ENCODE measurements around the gene GGTA1.

The GGTA1 gene

DNA sequence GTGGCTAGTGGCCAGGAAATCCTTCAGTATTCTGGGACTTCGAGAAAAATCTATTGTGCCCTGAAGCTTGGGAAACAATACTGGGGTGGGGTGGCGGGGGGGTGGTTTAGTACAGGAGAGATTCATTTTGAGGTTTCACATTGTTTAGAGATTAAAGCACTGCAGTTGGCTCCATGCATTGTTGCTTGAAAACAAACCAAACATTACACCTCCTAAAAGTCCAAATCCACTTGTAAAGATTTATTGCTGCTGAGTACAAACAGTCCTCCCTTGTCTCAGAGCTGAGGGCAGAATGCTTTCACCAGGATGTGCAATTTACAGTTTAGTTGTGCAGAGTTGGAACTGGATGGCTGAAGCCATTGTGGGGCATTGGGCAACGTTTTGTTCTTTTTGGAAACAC, 49.4 kb downstream of the GGTA1 start:
- no peaks in the 10 kb centered on the region for H3K9me3 ChIP-seq (ENCODE audit: insufficient read depth, low read depth, low read length)
- H3K9me2 ChIP-seq (replicated peaks; ENCODE audit: low read depth, low read length) = no peaks in the 10 kb centered on the region
- H3K4me3 ChIP-seq (ENCODE audit: low read length, poor library complexity, severe bottlenecking) = no peak overlapping the region
- H2AFZ ChIP-seq (ENCODE audit: low read length) = no peak overlapping the region
- H3K4me1 ChIP-seq (ENCODE audit: insufficient read depth, low read length, poor library complexity, severe bottlenecking) = peaks cover 46% of the 10 kb centered on the region
- H3K9ac ChIP-seq (ENCODE audit: low read depth, low read length, poor library complexity, severe bottlenecking) = no peak overlapping the region
- H3K27me3 ChIP-seq (ENCODE audit: insufficient read depth, low read length, poor library complexity, severe bottlenecking) = no peaks in the 10 kb centered on the region
- H4K20me1 ChIP-seq (ENCODE audit: insufficient read depth, low read length, poor library complexity, severe bottlenecking) = no peaks in the 10 kb centered on the region
- H3K36me3 ChIP-seq (ENCODE audit: insufficient read depth, low read length) = no peaks in the 10 kb centered on the region
- no peaks in the 10 kb centered on the region for H3K79me2 ChIP-seq (ENCODE audit: insufficient read depth, low read length)
- TF ChIP-seq EZH2phosphoT487 (IDR thresholded peaks at IDR 0.05; ENCODE audit: borderline replicate concordance) = no peak
- TF ChIP-seq, protein P1, sequence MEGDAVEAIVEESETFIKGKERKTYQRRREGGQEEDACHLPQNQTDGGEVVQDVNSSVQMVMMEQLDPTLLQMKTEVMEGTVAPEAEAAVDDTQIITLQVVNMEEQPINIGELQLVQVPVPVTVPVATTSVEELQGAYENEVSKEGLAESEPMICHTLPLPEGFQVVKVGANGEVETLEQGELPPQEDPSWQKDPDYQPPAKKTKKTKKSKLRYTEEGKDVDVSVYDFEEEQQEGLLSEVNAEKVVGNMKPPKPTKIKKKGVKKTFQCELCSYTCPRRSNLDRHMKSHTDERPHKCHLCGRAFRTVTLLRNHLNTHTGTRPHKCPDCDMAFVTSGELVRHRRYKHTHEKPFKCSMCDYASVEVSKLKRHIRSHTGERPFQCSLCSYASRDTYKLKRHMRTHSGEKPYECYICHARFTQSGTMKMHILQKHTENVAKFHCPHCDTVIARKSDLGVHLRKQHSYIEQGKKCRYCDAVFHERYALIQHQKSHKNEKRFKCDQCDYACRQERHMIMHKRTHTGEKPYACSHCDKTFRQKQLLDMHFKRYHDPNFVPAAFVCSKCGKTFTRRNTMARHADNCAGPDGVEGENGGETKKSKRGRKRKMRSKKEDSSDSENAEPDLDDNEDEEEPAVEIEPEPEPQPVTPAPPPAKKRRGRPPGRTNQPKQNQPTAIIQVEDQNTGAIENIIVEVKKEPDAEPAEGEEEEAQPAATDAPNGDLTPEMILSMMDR (conservative IDR thresholded peaks at IDR 0.05; ENCODE audit: low read length) = no peak
- no peaks in the 10 kb centered on the region for H3F3A ChIP-seq (ENCODE audit: low read depth)
- no peak overlapping the region for H3K4me2 ChIP-seq (ENCODE audit: low read depth, low read length, poor library complexity, severe bottlenecking)

DNA sequence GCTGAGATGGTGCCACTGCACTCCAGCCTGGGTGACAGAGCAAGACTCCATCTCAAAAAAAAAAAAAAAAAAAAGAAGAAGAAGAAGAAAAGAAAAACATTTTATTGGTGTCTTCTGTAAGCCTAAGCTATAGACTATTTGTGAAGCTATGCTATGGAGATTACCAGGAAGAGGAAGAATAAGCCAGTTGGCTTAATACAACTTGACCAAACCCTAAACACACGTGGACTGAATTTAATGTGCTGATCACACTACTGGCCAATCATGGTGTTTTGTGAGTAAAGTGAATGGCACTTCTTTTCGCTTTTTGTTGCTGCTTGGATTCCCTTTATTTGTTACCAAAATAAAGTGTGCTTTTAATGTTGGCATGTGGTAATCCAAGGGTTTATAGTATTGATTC, 49.9 kb downstream of the GGTA1 start:
- Histone ChIP-seq H2AFZ (ENCODE audit: low read length) (no peak overlapping the region), H3K9me3 (ENCODE audit: insufficient read depth, low read depth, low read length) (no peaks in the 10 kb centered on the region), H3F3A (ENCODE audit: low read depth) (no peaks in the 10 kb centered on the region), H3K9me2 (replicated peaks; ENCODE audit: low read depth, low read length) (no peaks in the 10 kb centered on the region), H3K27me3 (ENCODE audit: insufficient read depth, low read length, poor library complexity, severe bottlenecking) (no peaks in the 10 kb centered on the region), H3K4me1 (ENCODE audit: insufficient read depth, low read length, poor library complexity, severe bottlenecking) (peaks cover 42% of the 10 kb centered on the region), H3K36me3 (ENCODE audit: insufficient read depth, low read length) (no peaks in the 10 kb centered on the region), H4K20me1 (ENCODE audit: insufficient read depth, low read length, poor library complexity, severe bottlenecking) (no peaks in the 10 kb centered on the region), H3K79me2 (ENCODE audit: insufficient read depth, low read length) (no peaks in the 10 kb centered on the region), H3K9ac (ENCODE audit: low read depth, low read length, poor library complexity, severe bottlenecking) (no peak overlapping the region), H3K4me3 (ENCODE audit: low read length, poor library complexity, severe bottlenecking) (no peak overlapping the region), H3K4me2 (ENCODE audit: low read depth, low read length, poor library complexity, severe bottlenecking) (no peak overlapping the region)
- TF ChIP-seq, protein P1 (conservative IDR thresholded peaks at IDR 0.05; ENCODE audit: low read length) = no peak
- TF ChIP-seq EZH2phosphoT487 (IDR thresholded peaks at IDR 0.05; ENCODE audit: borderline replicate concordance) = no peak

DNA sequence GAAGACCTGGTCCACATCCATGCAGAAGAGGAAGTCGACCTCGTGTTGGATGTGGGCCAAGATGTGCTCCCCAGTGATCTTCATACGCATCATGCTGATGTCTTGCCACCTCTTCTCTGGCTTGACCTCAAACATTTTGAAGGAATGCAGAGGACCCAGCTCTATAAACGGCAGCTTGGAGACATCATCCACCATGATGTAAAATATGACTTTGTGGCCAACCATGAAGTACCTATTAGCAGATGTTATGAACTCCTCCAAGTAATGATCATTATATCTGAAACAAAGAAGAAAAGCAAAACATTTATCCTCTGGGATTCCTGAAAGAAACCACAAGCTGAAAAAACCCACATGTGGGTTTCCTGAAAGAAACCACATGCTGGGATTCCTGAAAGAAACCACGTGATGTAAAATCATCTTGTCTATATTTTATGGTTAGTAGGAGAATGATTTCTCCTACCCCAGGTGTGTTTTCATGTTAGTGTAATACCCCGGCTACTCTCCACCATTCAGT, 52.3 kb downstream of the GGTA1 start:
- Histone ChIP-seq H3K79me2 (ENCODE audit: insufficient read depth, low read length) (no peaks in the 10 kb centered on the region), H3K27me3 (ENCODE audit: insufficient read depth, low read length, poor library complexity, severe bottlenecking) (no peaks in the 10 kb centered on the region), H4K20me1 (ENCODE audit: insufficient read depth, low read length, poor library complexity, severe bottlenecking) (no peaks in the 10 kb centered on the region), H3F3A (ENCODE audit: low read depth) (no peaks in the 10 kb centered on the region), H3K9ac (ENCODE audit: low read depth, low read length, poor library complexity, severe bottlenecking) (no peak overlapping the region), H3K4me2 (ENCODE audit: low read depth, low read length, poor library complexity, severe bottlenecking) (peak overlapping the region; percentile 18), H3K36me3 (ENCODE audit: insufficient read depth, low read length) (no peaks in the 10 kb centered on the region), H3K9me2 (replicated peaks; ENCODE audit: low read depth, low read length) (no peaks in the 10 kb centered on the region), H3K4me1 (ENCODE audit: insufficient read depth, low read length, poor library complexity, severe bottlenecking) (peaks cover 23% of the 10 kb centered on the region), H3K9me3 (ENCODE audit: insufficient read depth, low read depth, low read length) (no peaks in the 10 kb centered on the region), H2AFZ (ENCODE audit: low read length) (no peak overlapping the region), H3K4me3 (ENCODE audit: low read length, poor library complexity, severe bottlenecking) (no peak overlapping the region)
- no peak for TF ChIP-seq EZH2phosphoT487 (IDR thresholded peaks at IDR 0.05; ENCODE audit: borderline replicate concordance)
- TF ChIP-seq, protein P1 (conservative IDR thresholded peaks at IDR 0.05; ENCODE audit: low read length) = no peak

All from Loucy (cell line).